ENCODE measurements around the gene C7orf25.
A peak's percentile ranks its signal among the peaks of the same experiment; 100 is the strongest.

DNA sequence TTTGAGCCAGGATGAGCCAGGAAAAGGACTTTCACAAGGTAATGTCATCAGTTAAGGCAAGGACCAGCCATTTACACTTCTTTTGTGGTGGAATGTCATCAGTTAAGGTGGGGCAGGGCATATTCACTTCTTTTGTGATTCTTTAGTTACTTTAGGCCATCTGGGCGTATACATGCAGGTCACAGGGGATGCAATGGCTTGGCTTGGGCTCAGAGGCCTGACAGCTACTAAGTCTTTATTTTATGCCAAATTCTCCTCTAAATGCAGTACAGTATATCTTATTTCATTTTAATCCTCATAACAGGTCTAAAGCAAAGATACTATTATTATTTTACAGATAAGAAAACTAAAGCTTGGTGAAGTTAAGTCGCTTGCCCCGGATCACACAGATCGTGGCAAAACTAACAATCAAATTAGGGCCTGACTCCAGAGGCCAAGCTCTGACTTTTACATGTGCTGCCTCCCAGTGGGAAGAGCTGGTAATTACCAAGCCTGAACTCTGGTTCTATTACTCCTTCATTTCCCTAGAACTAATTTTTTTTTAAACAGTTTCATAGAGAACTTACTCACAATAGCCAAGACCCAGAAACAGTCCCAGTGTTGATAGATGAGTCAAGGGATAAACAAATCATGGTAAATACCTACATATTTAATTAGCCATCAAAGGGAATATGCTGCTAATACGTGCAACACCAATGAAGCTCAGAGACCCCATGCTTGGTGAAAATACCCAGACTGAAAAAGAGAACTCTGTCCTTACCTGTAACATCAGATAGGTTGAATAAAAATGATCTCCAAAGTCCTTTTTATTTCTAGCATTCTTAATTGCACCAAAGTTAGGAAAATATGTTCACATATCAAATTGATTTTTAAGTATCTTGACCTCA lies 35.4 kb downstream of the C7orf25 start:
- TF ChIP-seq, protein P1, sequence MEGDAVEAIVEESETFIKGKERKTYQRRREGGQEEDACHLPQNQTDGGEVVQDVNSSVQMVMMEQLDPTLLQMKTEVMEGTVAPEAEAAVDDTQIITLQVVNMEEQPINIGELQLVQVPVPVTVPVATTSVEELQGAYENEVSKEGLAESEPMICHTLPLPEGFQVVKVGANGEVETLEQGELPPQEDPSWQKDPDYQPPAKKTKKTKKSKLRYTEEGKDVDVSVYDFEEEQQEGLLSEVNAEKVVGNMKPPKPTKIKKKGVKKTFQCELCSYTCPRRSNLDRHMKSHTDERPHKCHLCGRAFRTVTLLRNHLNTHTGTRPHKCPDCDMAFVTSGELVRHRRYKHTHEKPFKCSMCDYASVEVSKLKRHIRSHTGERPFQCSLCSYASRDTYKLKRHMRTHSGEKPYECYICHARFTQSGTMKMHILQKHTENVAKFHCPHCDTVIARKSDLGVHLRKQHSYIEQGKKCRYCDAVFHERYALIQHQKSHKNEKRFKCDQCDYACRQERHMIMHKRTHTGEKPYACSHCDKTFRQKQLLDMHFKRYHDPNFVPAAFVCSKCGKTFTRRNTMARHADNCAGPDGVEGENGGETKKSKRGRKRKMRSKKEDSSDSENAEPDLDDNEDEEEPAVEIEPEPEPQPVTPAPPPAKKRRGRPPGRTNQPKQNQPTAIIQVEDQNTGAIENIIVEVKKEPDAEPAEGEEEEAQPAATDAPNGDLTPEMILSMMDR (IDR thresholded peaks at IDR 0.05), result peak; percentile 48 to 83 (median 75)
- TF ChIP-seq POLR2AphosphoS5 (IDR thresholded peaks at IDR 0.05), result no peak
